Measurements from ENCODE around the gene LIPC. TPM values are rescaled to one million over a fixed set of nuclear protein-coding genes. Genes with fewer than 3 reads are reported as not detected.

The LIPC gene
- total and polyA plus RNA-seq, 8 donors, result 0.69 to 5.5 (median 1.5) TPM

- intact Hi-C loops (cut with DNase I), result no loop called here
- TF ChIP-seq, protein P1, sequence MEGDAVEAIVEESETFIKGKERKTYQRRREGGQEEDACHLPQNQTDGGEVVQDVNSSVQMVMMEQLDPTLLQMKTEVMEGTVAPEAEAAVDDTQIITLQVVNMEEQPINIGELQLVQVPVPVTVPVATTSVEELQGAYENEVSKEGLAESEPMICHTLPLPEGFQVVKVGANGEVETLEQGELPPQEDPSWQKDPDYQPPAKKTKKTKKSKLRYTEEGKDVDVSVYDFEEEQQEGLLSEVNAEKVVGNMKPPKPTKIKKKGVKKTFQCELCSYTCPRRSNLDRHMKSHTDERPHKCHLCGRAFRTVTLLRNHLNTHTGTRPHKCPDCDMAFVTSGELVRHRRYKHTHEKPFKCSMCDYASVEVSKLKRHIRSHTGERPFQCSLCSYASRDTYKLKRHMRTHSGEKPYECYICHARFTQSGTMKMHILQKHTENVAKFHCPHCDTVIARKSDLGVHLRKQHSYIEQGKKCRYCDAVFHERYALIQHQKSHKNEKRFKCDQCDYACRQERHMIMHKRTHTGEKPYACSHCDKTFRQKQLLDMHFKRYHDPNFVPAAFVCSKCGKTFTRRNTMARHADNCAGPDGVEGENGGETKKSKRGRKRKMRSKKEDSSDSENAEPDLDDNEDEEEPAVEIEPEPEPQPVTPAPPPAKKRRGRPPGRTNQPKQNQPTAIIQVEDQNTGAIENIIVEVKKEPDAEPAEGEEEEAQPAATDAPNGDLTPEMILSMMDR (IDR thresholded peaks at IDR 0.05), result no peak
- H3K4me1 ChIP-seq, result peaks cover 0 to 4% (median 0%) of the 10 kb centered on the region in 3 donors
- H3K9me3 ChIP-seq, result no peaks in the 10 kb centered on the region
- H3K36me3 ChIP-seq, result no peaks in the 10 kb centered on the region
- no peak overlapping the region for H3K4me3 ChIP-seq
- WGBS, 2 donors, result 88 to 89% methylated on average over 26 of the region's 26 CpGs
- FAIRE-seq (no peak), DNase-seq (no peak), ATAC-seq (no peak)
- no peak overlapping the region for H3K27ac ChIP-seq
- no peaks in the 10 kb centered on the region for H3K27me3 ChIP-seq
Observed at GRCh38 chr15:58548308-58549012, 116.7 kb downstream of the LIPC start.

DNA sequence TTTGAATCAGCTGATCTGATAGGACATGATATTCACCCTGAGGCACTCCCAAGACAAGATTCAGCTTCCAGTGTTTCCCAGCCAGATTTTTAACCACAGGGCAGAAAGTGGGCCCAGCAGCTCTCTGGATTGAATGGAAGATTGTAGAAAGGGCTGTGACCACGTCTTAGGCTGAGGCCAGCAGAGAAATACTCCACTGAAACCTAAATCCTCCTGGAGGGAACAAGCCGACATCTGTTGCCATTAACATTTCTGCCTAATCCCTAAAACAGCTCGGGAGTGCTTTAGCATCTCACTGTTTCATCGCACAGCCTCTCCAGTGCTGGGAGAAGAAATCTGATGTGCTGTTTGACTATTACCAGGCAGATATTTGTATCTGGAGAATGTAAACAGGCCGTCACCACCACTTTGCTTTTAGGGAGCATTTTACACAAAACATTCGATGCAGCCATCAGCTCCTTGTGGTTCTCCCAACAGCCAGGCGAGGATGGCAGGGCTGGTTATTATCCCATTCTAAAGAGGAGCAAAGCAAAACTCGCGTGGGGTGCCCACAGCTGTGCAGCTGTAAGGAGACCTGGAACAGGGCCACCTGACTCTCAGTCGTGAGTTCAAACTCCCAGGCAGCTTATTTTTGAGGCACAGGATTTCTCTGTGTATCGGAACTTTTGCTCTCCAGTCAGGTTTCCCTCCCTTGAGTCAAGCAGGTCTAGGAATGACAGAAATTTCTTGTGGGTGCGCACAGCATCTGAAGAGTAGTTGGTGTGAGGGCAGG, 117.4 kb downstream of the LIPC start:
- WGBS, 2 donors, result 84 to 86% methylated on average over 12 of the region's 12 CpGs
- Histone ChIP-seq H3K36me3 (no peaks in the 10 kb centered on the region), H3K27ac (no peak overlapping the region), H3K9me3 (no peaks in the 10 kb centered on the region), H3K4me1 (peaks cover 0 to 4% (median 0%) of the 10 kb centered on the region in 3 donors), H3K27me3 (no peaks in the 10 kb centered on the region), H3K4me3 (no peak overlapping the region)
- TF ChIP-seq, protein P1 (IDR thresholded peaks at IDR 0.05), result no peak
- intact Hi-C loops (cut with DNase I), result no loop called here
- ATAC-seq, result no peak
- no peak for DNase-seq
- no peak for FAIRE-seq

GRCh38 chr15:58549785-58550074, 117.9 kb downstream of the LIPC start:
- DNase-seq (no peak), ATAC-seq (no peak), FAIRE-seq (no peak)
- H3K27me3 ChIP-seq, result no peaks in the 10 kb centered on the region
- intact Hi-C loops (cut with DNase I), result no loop called here
- H3K27ac ChIP-seq, result no peak overlapping the region
- peaks cover 0 to 4% (median 0%) of the 10 kb centered on the region in 3 donors for H3K4me1 ChIP-seq
- WGBS, 2 donors, result 93% methylated on average over 7 of the region's 7 CpGs
- H3K36me3 ChIP-seq, result no peaks in the 10 kb centered on the region
- no peaks in the 10 kb centered on the region for H3K9me3 ChIP-seq
- TF ChIP-seq, protein P1 (IDR thresholded peaks at IDR 0.05), result no peak
- no peak overlapping the region for H3K4me3 ChIP-seq

- FAIRE-seq (no peak), ATAC-seq (no peak), DNase-seq (no peak)
- H3K4me1 ChIP-seq, result peaks cover 0 to 4% (median 0%) of the 10 kb centered on the region in 3 donors
- TF ChIP-seq, protein P1 (IDR thresholded peaks at IDR 0.05), result no peak
- H3K4me3 ChIP-seq, result no peak overlapping the region
- no peaks in the 10 kb centered on the region for H3K27me3 ChIP-seq
- intact Hi-C loops (cut with DNase I), result no loop called here
- no peaks in the 10 kb centered on the region for H3K9me3 ChIP-seq
- H3K36me3 ChIP-seq, result no peaks in the 10 kb centered on the region
- H3K27ac ChIP-seq, result no peak overlapping the region
- WGBS, 2 donors, result 90 to 93% methylated on average over 10 of the region's 10 CpGs
Observed at GRCh38 chr15:58551084-58551763, 119.4 kb downstream of the LIPC start.

All from pancreas (tissue), 10 donors.